H1 (cell line): ENCODE data around the gene RSAD2. TPM values are rescaled to one million over a fixed set of nuclear protein-coding genes. Genes with fewer than 3 reads are reported as not detected.

Experiments
- BCL11A ChIP-seq, 2 experiments: IDR thresholded peaks; one replicate each; pipeline ENCODE4 v1.6.1; 2011; ENCODE audit warnings: low read depth in 2 of 2, low read length in 2 of 2, mild to moderate bottlenecking in 2 of 2
- CTBP2 ChIP-seq: IDR thresholded peaks from 2 replicates; pipeline ENCODE4 v1.7.0; 2011; ENCODE audit warnings: borderline replicate concordance, mild to moderate bottlenecking, moderate library complexity, mixed read lengths, low read length; ENCODE audit not compliant: insufficient read depth, insufficient read length
- EGR1 ChIP-seq: IDR thresholded peaks from 2 replicates; pipeline ENCODE4 v1.6.1; 2011; ENCODE audit warnings: low read depth, low read length, borderline replicate concordance
- GABPA ChIP-seq: IDR thresholded peaks from 2 replicates; pipeline ENCODE4 v1.6.1; 2011; ENCODE audit warnings: mild to moderate bottlenecking, low read length, moderate library complexity, borderline replicate concordance; ENCODE audit not compliant: insufficient read depth
- PHF8 ChIP-seq: fragments of 200-600 bp; sonication (generic); conservative IDR thresholded peaks from 2 replicates; pipeline ENCODE4 v1.7.1; 2012; ENCODE audit warnings: low read depth, mild to moderate bottlenecking, inconsistent platforms, low read length, moderate library complexity
- POU5F1 ChIP-seq: IDR thresholded peaks from 2 replicates; pipeline ENCODE4 v1.6.1; 2011; ENCODE audit warnings: low read depth, mild to moderate bottlenecking, low read length, moderate library complexity
- RBBP5 ChIP-seq: IDR thresholded peaks from 2 replicates; pipeline ENCODE4 v1.7.1; 2012; ENCODE audit warnings: low read depth, mild to moderate bottlenecking, inconsistent platforms, low read length, moderate library complexity, borderline replicate concordance
- RFX5 ChIP-seq: IDR thresholded peaks from 2 replicates; pipeline ENCODE4 v1.6.1; 2011; ENCODE audit warnings: low read depth, low read length, improper control_type of control experiment, borderline replicate concordance
- SP2 ChIP-seq: IDR thresholded peaks from 2 replicates; pipeline ENCODE4 v1.6.1; 2012; ENCODE audit warnings: mild to moderate bottlenecking, low read length, inconsistent platforms
- USF2 ChIP-seq: IDR thresholded peaks from 2 replicates; pipeline ENCODE4 v1.6.1; 2011; ENCODE audit warnings: low read length, improper control_type of control experiment
- polyA plus RNA-seq, 7 experiments: library from polyadenylated mRNA; depleted of rRNA in 3 of 7; stranded (reverse) in 5 of 7; unstranded in 2 of 7; fragments of >200 nt in 5 of 7; fragments of 200-250 nt in 2 of 7; gene quantifications; 1 replicate in 5 of 7; 2 replicates in 1 of 7; 4 replicates in 1 of 7; pipeline versions ENCODE4 v1.2.1 to v1.2.3, GENCODE V29; 2011 to 2013; ENCODE audit warnings: missing spikeins in 2 of 7, mixed read lengths in 2 of 7
- total RNA-seq: library from RNA; stranded (reverse); fragmentation: NEBNext Ultra II Directional; extraction: Animal tissue kit (Norgen Biotek cat#: 25700); gene quantifications from 2 replicates; pipeline ENCODE4 v1.2.1, GENCODE V29; 2021

Gene RSAD2
- total and polyA plus RNA-seq, 2 of the 8 experiments (the other 6 are each of a cell fraction or from before 2014, with no cell fraction given): not detected

- TF ChIP-seq RBBP5: no peak
- no peak for TF ChIP-seq GABPA
- no peak for TF ChIP-seq EGR1
- TF ChIP-seq POU5F1: no peak
- TF ChIP-seq CTBP2: no peak
- TF ChIP-seq PHF8: no peak
- no peak for TF ChIP-seq SP2
- no peak for TF ChIP-seq RFX5
- TF ChIP-seq USF2: no peak
- no peak for TF ChIP-seq BCL11A (IDR thresholded peaks at IDR 0.05; ENCODE audit: low read depth in 2 of 2, low read length in 2 of 2)
- TF ChIP-seq, all 59 proteins: peak for 0
Measured at GRCh38 chr2:6876309-6876708, 1.3 kb upstream of the RSAD2 start (continued).
